Raji (cell line): Measurements from ENCODE around the gene TPR.

Source experiments
- POLR2A ChIP-seq: IDR thresholded peaks from 2 replicates; pipeline ENCODE4 v1.6.1; 2011; ENCODE audit warnings: low read depth, low read length, control low read depth; ENCODE audit not compliant: insufficient read depth

The TPR gene

GRCh38 chr1:186375152-186375928 lies at the start of gene TPR, which contains the start of gene ODR4:
Gene TPR, minus strand, starts transcription at chr1:186375253. Its CDS starts 225 bp downstream, at chr1:186375028.
Gene ODR4, plus strand, starts transcription at chr1:186375838. Its CDS starts 3,948 bp downstream, at chr1:186379786.
- TF ChIP-seq POLR2A, result peak; percentile 85

GRCh38 chr1:186424539-186424938 lies 49.5 kb upstream of the TPR start:
- TF ChIP-seq POLR2A, result no peak

- no peak for TF ChIP-seq POLR2A
These were observed 46.4 kb upstream of the TPR start for GRCh38 chr1:186421446-186421845.

GRCh38 chr1:186420923-186421322 lies 45.9 kb upstream of the TPR start:
- TF ChIP-seq POLR2A, result no peak

- TF ChIP-seq POLR2A, result no peak
These were observed 45.3 kb upstream of the TPR start for GRCh38 chr1:186420311-186420710.

- no peak for TF ChIP-seq POLR2A
These were observed 43.5 kb upstream of the TPR start for GRCh38 chr1:186418503-186418902.

- TF ChIP-seq POLR2A, result no peak
These were observed 38.3 kb upstream of the TPR start for GRCh38 chr1:186413319-186413718.

GRCh38 chr1:186409091-186409490 lies 34.0 kb upstream of the TPR start:
- no peak for TF ChIP-seq POLR2A

GRCh38 chr1:186404454-186405051 lies 29.5 kb upstream of the TPR start:
- TF ChIP-seq POLR2A, result no peak

GRCh38 chr1:186403632-186404031 lies 28.6 kb upstream of the TPR start:
- TF ChIP-seq POLR2A, result no peak

GRCh38 chr1:186391841-186392240 lies 16.8 kb upstream of the TPR start:
- TF ChIP-seq POLR2A, result no peak

- TF ChIP-seq POLR2A, result no peak
These were observed 15.9 kb upstream of the TPR start for GRCh38 chr1:186390925-186391324.

GRCh38 chr1:186386725-186387383 lies 11.8 kb upstream of the TPR start:
- no peak for TF ChIP-seq POLR2A

- TF ChIP-seq POLR2A, result no peak
These were observed 871 bp upstream of the TPR start for GRCh38 chr1:186375929-186376319.

GRCh38 chr1:186374303-186375151 lies 526 bp downstream of the TPR start:
- no peak for TF ChIP-seq POLR2A
